ENCODE data around the gene KRTAP17-1.

KRTAP17-1 gene

GRCh38 chr17:41325126-41325525 lies 9.6 kb upstream of the KRTAP17-1 start:
- H3K27me3 Mint-ChIP-seq (ENCODE audit: low read depth), result peaks cover 4% of the 10 kb centered on the region
- no peaks in the 10 kb centered on the region for H3K36me3 Mint-ChIP-seq (ENCODE audit: low read depth)
- H3K4me1 Mint-ChIP-seq, result peaks cover 5% of the 10 kb centered on the region
- H3K27ac Mint-ChIP-seq, result no peak overlapping the region
- H3K4me3 Mint-ChIP-seq, result no peak overlapping the region
- H3K9me3 Mint-ChIP-seq, result peaks cover 1% of the 10 kb centered on the region
- no peak for TF ChIP-seq CTCF (IDR thresholded peaks at IDR 0.05; ENCODE audit: unreplicated experiment in 3 of 3)

- H3K36me3 Mint-ChIP-seq (ENCODE audit: low read depth), result no peaks in the 10 kb centered on the region
- H3K27ac Mint-ChIP-seq, result no peak overlapping the region
- no peak overlapping the region for H3K4me3 Mint-ChIP-seq
- H3K4me1 Mint-ChIP-seq, result peaks cover 1% of the 10 kb centered on the region
- H3K9me3 Mint-ChIP-seq, result peaks cover 8% of the 10 kb centered on the region
- H3K27me3 Mint-ChIP-seq (ENCODE audit: low read depth), result peaks cover 4% of the 10 kb centered on the region
- peak in 1 of 3 experiments; percentile 27 for TF ChIP-seq CTCF (IDR thresholded peaks at IDR 0.05; ENCODE audit: unreplicated experiment in 3 of 3)
Measured at GRCh38 chr17:41324180-41325075, 8.9 kb upstream of the KRTAP17-1 start.

GRCh38 chr17:41322903-41323895 lies 7.7 kb upstream of the KRTAP17-1 start:
- no peak for TF ChIP-seq CTCF (IDR thresholded peaks at IDR 0.05; ENCODE audit: unreplicated experiment in 3 of 3)
- Mint-ChIP-seq H3K9me3 (peaks cover 14% of the 10 kb centered on the region), H3K27me3 (ENCODE audit: low read depth) (peaks cover 4% of the 10 kb centered on the region), H3K27ac (peak overlapping the region in 1 of 3 experiments; percentile 22), H3K4me1 (no peaks in the 10 kb centered on the region), H3K36me3 (ENCODE audit: low read depth) (no peaks in the 10 kb centered on the region), H3K4me3 (no peak overlapping the region)

- peaks cover 14% of the 10 kb centered on the region for H3K9me3 Mint-ChIP-seq
- H3K27ac Mint-ChIP-seq, result peak overlapping the region in 2 of 3 experiments; percentile 22 to 43
- H3K4me3 Mint-ChIP-seq, result no peak overlapping the region
Measured at GRCh38 chr17:41322094-41322902, 6.8 kb upstream of the KRTAP17-1 start.

More at GRCh38 chr17:41322094-41322902, 6.8 kb upstream of the KRTAP17-1 start:
- no peaks in the 10 kb centered on the region for H3K4me1 Mint-ChIP-seq
- H3K27me3 Mint-ChIP-seq (ENCODE audit: low read depth), result peaks cover 4% of the 10 kb centered on the region
- no peaks in the 10 kb centered on the region for H3K36me3 Mint-ChIP-seq (ENCODE audit: low read depth)
- peak; percentile 81 to 89 (median 82) for TF ChIP-seq CTCF (IDR thresholded peaks at IDR 0.05; ENCODE audit: unreplicated experiment in 3 of 3)
